Stimulated activated CD4-positive, alpha-beta T cell treated with anti-CD3 and anti-CD28 coated beads, Interleukin-1b, Interleukin-23, amount 100 ng/mL, for 48 hours (primary cell): Measurements from ENCODE around the gene LCOR.

ENCODE experiments used
- DNase-seq: peaks from one replicate; pipeline ENCODE4 v3.0.0-alpha.2; 2020

LCOR gene

GRCh38 chr10:97037365-97038361 lies 205.6 kb downstream of the LCOR start:
- DNase-seq = peak; percentile 71

- no peak for DNase-seq
Measured at GRCh38 chr10:97038688-97039087, 206.6 kb downstream of the LCOR start.

GRCh38 chr10:97039538-97040247 lies 207.6 kb downstream of the LCOR start:
- no peak for DNase-seq

GRCh38 chr10:97040248-97040584 lies 208.1 kb downstream of the LCOR start:
- DNase-seq = no peak

GRCh38 chr10:97040706-97041105 lies 208.6 kb downstream of the LCOR start:
- no peak for DNase-seq

GRCh38 chr10:97042081-97042480 lies 210.0 kb downstream of the LCOR start:
- no peak for DNase-seq

GRCh38 chr10:97042716-97043562 lies 210.8 kb downstream of the LCOR start:
- no peak for DNase-seq

- DNase-seq = no peak
Measured at GRCh38 chr10:97043563-97043855, 211.4 kb downstream of the LCOR start.
